ENCODE data around the gene UBE3D. TPM values are rescaled to one million over a fixed set of nuclear protein-coding genes. Genes with fewer than 3 reads are reported as not detected.

UBE3D gene
- total RNA-seq, 2 experiments from 2014 or later = 4.4 to 4.7 TPM

DNA sequence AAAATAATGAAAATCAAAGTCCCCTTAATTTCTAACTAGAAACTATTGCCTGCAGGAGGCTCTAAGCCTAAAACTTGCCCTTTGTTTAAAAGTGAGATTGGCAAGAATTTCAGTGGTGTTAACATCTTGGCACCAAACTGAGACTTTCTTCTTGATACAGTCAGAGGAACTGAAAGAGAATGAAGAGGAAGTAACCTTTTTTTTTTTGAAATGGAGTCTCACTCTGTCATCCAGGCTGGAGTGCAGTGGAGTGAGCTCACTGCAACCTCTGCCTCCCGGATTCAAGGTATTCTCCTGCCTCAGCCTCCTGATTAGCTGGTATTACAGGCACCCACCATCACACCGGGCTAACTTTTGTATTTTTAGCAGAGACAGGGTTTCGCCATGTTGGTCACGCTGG lies 5.4 kb upstream of the UBE3D start:
- Mint-ChIP-seq H3K4me3 (no peak overlapping the region), H3K4me1 (peaks cover 23% of the 10 kb centered on the region), H3K27ac (no peak overlapping the region), H3K27me3 (no peaks in the 10 kb centered on the region), H3K36me3 (peaks cover 9% of the 10 kb centered on the region), H3K9me3 (no peaks in the 10 kb centered on the region)
- DNase-seq = no peak
- POLR2A ChIA-PET = no interaction called here
- no peak for ATAC-seq (ENCODE audit: low read depth)

DNA sequence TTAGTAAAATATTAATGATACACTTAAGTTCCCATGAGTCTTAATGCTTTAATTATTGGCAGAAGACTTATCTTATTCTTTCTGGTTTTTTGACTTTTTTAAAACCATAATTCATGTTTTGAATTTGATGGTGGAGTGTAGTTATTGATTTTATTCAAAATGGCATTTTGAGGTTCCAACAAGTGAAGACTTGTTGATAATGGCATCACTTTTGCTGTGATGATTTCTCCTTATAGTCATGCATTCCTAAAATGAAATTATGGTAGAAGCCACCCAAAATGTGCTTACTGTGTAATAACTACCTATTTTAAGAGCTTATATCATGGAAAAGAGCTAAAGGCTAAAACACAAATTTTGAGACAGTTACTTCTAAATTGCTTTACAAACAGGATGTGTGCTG lies 4.0 kb upstream of the UBE3D start:
- no peak for DNase-seq
- H3K9me3 Mint-ChIP-seq = no peaks in the 10 kb centered on the region
- ATAC-seq (ENCODE audit: low read depth) = no peak
- H3K4me1 Mint-ChIP-seq = peaks cover 29% of the 10 kb centered on the region
- H3K4me3 Mint-ChIP-seq = no peak overlapping the region
- no peaks in the 10 kb centered on the region for H3K27me3 Mint-ChIP-seq
- H3K36me3 Mint-ChIP-seq = peaks cover 2% of the 10 kb centered on the region
- no peak overlapping the region for H3K27ac Mint-ChIP-seq
- POLR2A ChIA-PET = no interaction called here

- peak overlapping the region; percentile 88 for H3K27ac Mint-ChIP-seq
- H3K9me3 Mint-ChIP-seq = no peaks in the 10 kb centered on the region
- H3K36me3 Mint-ChIP-seq = peaks cover 2% of the 10 kb centered on the region
- H3K27me3 Mint-ChIP-seq = no peaks in the 10 kb centered on the region
- no peak for DNase-seq
- H3K4me3 Mint-ChIP-seq = peak overlapping the region; percentile 91
- ATAC-seq (ENCODE audit: low read depth) = no peak
- H3K4me1 Mint-ChIP-seq = peaks cover 34% of the 10 kb centered on the region
- POLR2A ChIA-PET = interaction anchor here (1.8 kb wide), 1 partner anchor 146 kb away, joined by 7 read pairs; no protein-coding TSS in a partner anchor
Measured at GRCh38 chr6:83068616-83069015, 3.0 kb upstream of the UBE3D start.

DNA sequence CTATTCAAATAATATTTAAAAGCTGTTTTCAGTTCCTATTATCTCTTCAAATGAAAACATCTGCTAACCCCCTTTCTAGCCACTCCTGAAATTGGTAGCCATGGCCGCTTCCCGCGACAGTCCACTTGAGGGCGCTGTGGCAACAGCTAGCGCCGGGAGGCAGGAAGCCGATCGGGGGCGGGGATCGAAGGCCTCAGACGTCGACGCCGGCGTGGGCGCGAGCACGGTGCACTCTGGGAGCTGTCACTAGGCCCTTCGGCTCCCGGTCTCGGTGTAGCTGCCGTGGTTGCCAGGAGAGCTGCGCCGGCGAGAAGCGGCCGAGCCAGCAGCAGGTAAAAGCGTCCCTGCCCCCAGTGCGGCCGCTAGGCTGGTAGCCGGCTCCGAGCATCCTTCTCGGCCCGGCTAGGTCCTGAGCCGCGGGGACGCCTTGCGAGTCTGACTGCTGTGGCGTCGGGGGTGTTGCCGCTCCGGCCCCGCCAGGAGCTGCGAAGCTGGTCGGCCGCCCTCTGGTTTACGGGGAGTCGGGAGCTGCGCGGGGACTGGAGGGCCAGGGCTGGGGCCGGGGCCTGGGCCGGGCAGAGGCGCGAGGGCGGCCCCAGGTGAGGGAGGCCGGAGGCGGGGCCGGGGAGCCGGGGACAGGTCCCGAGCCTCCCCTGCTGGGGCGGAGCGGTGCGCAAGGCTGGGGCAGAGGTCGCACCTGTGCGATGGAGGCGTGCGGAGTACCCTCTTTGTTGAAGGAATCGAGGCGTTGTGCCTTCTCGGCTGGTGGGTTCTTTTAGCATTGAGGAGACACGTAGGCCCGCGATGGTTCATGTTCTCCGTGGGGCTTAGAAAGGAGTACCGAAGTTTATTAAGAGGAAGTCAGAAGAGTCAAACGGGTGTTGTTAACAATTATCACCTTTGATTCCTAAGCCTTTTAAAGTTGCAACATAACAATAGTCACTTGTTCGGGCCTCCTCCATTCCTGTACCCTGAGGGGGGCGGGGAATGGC lies 2.1 kb upstream of the UBE3D start, which contains the start of gene DOP1A:
DOP1A (plus strand) TSS at position 224 of the 992 bp plus-strand sequence. CDS start 29,307 bp downstream, outside the sequence.
- Mint-ChIP-seq H3K36me3 (peaks cover 2% of the 10 kb centered on the region), H3K9me3 (no peaks in the 10 kb centered on the region), H3K27ac (peak within 1 kb of the TSS; percentile 88), H3K4me1 (peaks cover 36% of the 10 kb centered on the region), H3K27me3 (no peaks in the 10 kb centered on the region), H3K4me3 (peak within 1 kb of the TSS; percentile 91)
- ATAC-seq (ENCODE audit: low read depth) (peak; percentile 92), DNase-seq (peak; percentile 96)
- POLR2A ChIA-PET = interaction anchor here (1.8 kb wide), 1 partner anchor 147 kb away, joined by 7 read pairs; no protein-coding TSS in a partner anchor

GRCh38 chr6:83062225-83062624 lies 3.4 kb downstream of the UBE3D start:
- no peak for ATAC-seq (ENCODE audit: low read depth)
- Mint-ChIP-seq H3K4me1 (peaks cover 17% of the 10 kb centered on the region), H3K36me3 (no peaks in the 10 kb centered on the region)

GRCh38 chr6:83061190-83061589 lies 4.5 kb downstream of the UBE3D start:
- Mint-ChIP-seq H3K9me3 (no peaks in the 10 kb centered on the region), H3K36me3 (peaks cover 2% of the 10 kb centered on the region), H3K4me1 (peaks cover 16% of the 10 kb centered on the region), H3K27me3 (no peaks in the 10 kb centered on the region), H3K4me3 (no peak overlapping the region), H3K27ac (no peak overlapping the region)
- ATAC-seq (ENCODE audit: low read depth) = no peak
- POLR2A ChIA-PET = no interaction called here
- no peak for DNase-seq

More at GRCh38 chr6:83062225-83062624, 3.4 kb downstream of the UBE3D start:
- no peak overlapping the region for H3K4me3 Mint-ChIP-seq
- H3K27me3 Mint-ChIP-seq = no peaks in the 10 kb centered on the region
- H3K9me3 Mint-ChIP-seq = no peaks in the 10 kb centered on the region
- POLR2A ChIA-PET = no interaction called here
- no peak overlapping the region for H3K27ac Mint-ChIP-seq
- no peak for DNase-seq

GRCh38 chr6:83057705-83058321 lies 7.8 kb downstream of the UBE3D start:
- POLR2A ChIA-PET = no interaction called here
- H3K9me3 Mint-ChIP-seq = no peaks in the 10 kb centered on the region
- peaks cover 2% of the 10 kb centered on the region for H3K4me1 Mint-ChIP-seq
- H3K4me3 Mint-ChIP-seq = no peak overlapping the region
- no peak for DNase-seq
- no peak overlapping the region for H3K27ac Mint-ChIP-seq
- H3K36me3 Mint-ChIP-seq = peaks cover 2% of the 10 kb centered on the region
- no peak for ATAC-seq (ENCODE audit: low read depth)
- no peaks in the 10 kb centered on the region for H3K27me3 Mint-ChIP-seq

DNA sequence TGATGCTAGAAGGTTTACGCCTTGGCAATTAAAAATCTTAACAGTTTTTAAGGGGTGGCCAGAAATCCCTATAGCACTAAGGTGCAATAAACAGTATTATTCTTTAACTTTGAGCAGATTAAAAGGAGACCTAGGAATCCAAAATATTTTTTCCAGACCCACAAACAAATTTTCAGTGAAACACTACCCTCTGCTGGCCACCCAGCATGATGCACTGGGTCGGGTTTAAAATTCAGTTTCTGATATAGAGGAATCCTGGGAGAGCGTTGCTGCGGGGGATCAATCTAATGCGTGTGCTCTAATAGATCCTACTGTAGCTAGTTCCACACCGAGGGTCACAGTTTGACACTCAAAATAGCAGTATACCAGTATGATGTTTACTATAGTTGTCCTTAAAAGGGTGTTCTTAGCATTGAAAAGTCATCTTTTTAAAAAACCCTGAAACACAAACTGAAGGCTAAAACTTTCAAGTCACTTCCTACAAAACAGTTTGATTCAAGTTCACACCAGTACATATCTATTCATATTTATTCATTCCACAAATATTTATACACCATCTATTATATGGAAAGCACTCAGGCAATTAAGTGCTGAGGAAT lies 10.2 kb downstream of the UBE3D start:
- Mint-ChIP-seq H3K9me3 (no peaks in the 10 kb centered on the region), H3K27ac (no peak overlapping the region), H3K4me3 (no peak overlapping the region), H3K27me3 (no peaks in the 10 kb centered on the region), H3K4me1 (peaks cover 2% of the 10 kb centered on the region), H3K36me3 (peaks cover 2% of the 10 kb centered on the region)
- POLR2A ChIA-PET = no interaction called here
- no peak for ATAC-seq (ENCODE audit: low read depth)
- no peak for DNase-seq

DNA sequence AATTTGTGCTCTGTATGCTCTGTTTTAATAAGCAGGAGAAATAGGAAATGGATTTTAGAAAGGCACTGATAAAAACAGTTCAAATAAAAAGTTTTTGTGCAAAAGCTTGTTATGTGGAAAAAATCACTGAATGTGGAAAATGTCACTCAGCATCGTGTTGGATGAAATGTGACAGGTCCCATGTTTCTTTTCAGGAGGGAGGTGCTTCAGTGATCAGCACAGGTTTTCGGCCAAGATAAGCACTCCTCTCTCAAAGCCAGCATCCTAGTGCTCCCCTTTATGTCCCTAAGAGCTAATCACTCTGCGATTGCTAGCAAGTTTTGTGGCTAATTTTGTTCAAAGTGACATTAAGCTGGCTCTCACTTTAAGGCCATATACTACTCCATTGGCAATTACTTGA lies 12.0 kb downstream of the UBE3D start:
- no peak overlapping the region for H3K27ac Mint-ChIP-seq
- H3K9me3 Mint-ChIP-seq = no peaks in the 10 kb centered on the region
- ATAC-seq (ENCODE audit: low read depth) (no peak), DNase-seq (no peak)
- H3K36me3 Mint-ChIP-seq = peaks cover 2% of the 10 kb centered on the region
- H3K27me3 Mint-ChIP-seq = no peaks in the 10 kb centered on the region
- POLR2A ChIA-PET = no interaction called here
- peaks cover 2% of the 10 kb centered on the region for H3K4me1 Mint-ChIP-seq
- H3K4me3 Mint-ChIP-seq = no peak overlapping the region

- POLR2A ChIA-PET = no interaction called here
- Mint-ChIP-seq H3K9me3 (no peaks in the 10 kb centered on the region), H3K4me1 (no peaks in the 10 kb centered on the region), H3K4me3 (no peak overlapping the region), H3K27ac (no peak overlapping the region), H3K27me3 (no peaks in the 10 kb centered on the region), H3K36me3 (peaks cover 2% of the 10 kb centered on the region)
- no peak for DNase-seq
- ATAC-seq (ENCODE audit: low read depth) = no peak
Measured at GRCh38 chr6:83051377-83052172, 14.1 kb downstream of the UBE3D start.

DNA sequence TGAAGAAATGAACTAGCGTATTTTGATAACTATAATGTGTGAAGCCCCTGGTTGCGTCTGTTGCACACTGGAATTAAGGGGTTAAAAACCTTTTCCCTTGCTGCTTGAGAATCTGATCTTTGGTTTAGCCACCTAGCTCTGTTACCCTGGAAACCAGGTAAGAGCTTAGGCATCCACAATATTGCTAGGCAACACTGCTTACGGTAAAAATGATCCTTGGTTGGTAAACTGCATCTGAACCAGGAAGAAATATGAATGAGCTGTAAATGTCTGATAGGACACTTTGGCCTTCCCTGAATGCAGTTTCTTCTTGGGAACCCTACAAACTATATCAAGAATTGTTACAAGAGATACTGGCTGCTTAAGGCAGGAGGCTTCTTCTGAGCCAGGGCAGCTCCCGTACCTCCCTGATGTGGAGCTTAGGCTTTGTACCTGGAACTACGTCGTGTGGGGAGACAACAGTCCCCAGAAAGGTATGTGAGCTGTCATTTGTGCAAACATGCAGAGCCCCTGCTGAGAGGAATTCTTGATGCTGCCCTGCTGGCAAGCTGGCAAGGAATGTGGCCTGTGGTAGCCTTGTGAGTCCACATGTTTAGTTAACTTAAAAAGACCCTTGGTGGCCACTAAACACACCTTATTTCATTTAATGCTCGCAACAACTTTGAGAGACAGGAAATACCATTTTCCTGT lies 18.4 kb downstream of the UBE3D start:
- ATAC-seq (ENCODE audit: low read depth) (no peak), DNase-seq (no peak)
- Mint-ChIP-seq H3K27me3 (no peaks in the 10 kb centered on the region), H3K9me3 (no peaks in the 10 kb centered on the region), H3K4me1 (no peaks in the 10 kb centered on the region), H3K27ac (no peak overlapping the region), H3K36me3 (no peaks in the 10 kb centered on the region), H3K4me3 (no peak overlapping the region)
- POLR2A ChIA-PET = interaction anchor here (0.6 to 0.7 kb wide), 2 partner anchors 87 to 475 kb away, joined by 3 read pairs; no protein-coding TSS in a partner anchor

DNA sequence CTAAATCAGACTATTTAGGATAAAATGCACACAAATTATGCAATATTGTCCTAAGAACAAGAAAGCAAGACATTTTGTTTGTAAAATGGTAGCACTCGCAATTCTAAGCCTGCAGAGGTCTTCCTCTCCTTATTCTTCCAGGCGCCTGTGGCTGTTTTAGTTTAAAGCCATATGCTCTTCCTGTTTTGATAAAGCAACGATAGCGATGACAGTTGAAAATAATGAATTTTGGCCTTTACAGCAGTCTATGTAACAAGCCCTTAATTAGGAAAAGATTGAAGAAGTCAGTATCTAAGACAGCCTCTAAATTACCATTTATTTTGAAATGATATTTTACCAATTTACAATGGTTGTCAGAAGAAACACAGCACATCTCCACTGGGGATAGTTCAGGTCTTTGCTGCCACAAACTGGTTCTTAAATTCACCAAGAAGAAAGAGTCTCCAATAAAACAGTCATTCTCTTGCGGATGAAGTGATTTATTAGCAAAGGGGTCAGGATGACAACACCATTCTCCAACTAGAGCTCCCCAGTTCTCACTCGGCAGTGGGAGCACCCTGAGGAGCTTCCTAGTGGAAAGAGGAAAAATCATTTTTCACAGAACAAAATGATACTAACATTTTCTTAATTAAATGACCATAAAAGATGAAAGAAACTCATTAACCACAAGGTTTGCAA lies 21.4 kb downstream of the UBE3D start:
- no peaks in the 10 kb centered on the region for H3K36me3 Mint-ChIP-seq
- DNase-seq (no peak), ATAC-seq (ENCODE audit: low read depth) (no peak)
- no peaks in the 10 kb centered on the region for H3K9me3 Mint-ChIP-seq
- H3K4me3 Mint-ChIP-seq = no peak overlapping the region
- POLR2A ChIA-PET = no interaction called here
- no peaks in the 10 kb centered on the region for H3K4me1 Mint-ChIP-seq
- no peak overlapping the region for H3K27ac Mint-ChIP-seq
- H3K27me3 Mint-ChIP-seq = no peaks in the 10 kb centered on the region

Data from activated naive CD8-positive, alpha-beta T cell treated with anti-CD3 and anti-CD28 coated beads, Interleukin-2, amount 10 ng/mL, durations not matched to agents 7 days and 5 days (primary cell).